Uterus (tissue), 2 donors: Measurements from ENCODE around the gene MSI1.

Source experiments
- CTCF ChIP-seq, 4 experiments: fragments of 200-600 bp in 2 of 4; fragments of 450-650 bp in 2 of 4; sonication (generic) in 2 of 4; IDR thresholded peaks; one replicate each; pipeline ENCODE4 v1.5.1; 2016 to 2019; ENCODE audit warnings: antibody characterized with exemption in 4 of 4, mild to moderate bottlenecking in 2 of 4, moderate library complexity in 1 of 4
- POLR2A ChIP-seq, 2 donors: fragments of 450-650 bp; IDR thresholded peaks; one replicate each; pipeline ENCODE4 v1.6.1; 2016; ENCODE audit warnings: antibody characterized with exemption in 2 of 2, mild to moderate bottlenecking in 1 of 2, moderate library complexity in 1 of 2

- TF ChIP-seq CTCF (IDR thresholded peaks at IDR 0.05): no peak
- TF ChIP-seq POLR2A (IDR thresholded peaks at IDR 0.05): no peak
Observed at GRCh38 chr12:120403869-120404268, 34.9 kb upstream of the MSI1 start.
